KOPT-K1 (cell line): ENCODE data around the gene MS4A18.

Experiments used
- H3K27ac ChIP-seq: fragments of 200-600 bp; sonication (generic); 2 replicates; pipeline ENCODE4 v1.5.1; 2016; ENCODE audit warnings: antibody characterized with exemption, mild to moderate bottlenecking, low read depth, low read length; ENCODE audit not compliant: poor library complexity, severe bottlenecking
- H3K36me3 ChIP-seq: fragments of 200-600 bp; sonication (generic); 2 replicates; pipeline ENCODE4 v1.5.1; 2017; ENCODE audit warnings: antibody characterized with exemption, mild to moderate bottlenecking, low read length, moderate library complexity; ENCODE audit not compliant: insufficient read depth
- H3K9me3 ChIP-seq: fragments of 200-600 bp; sonication (generic); 2 replicates; pipeline ENCODE4 v1.5.1; 2017; ENCODE audit warnings: antibody characterized with exemption, low read length, mild to moderate bottlenecking; ENCODE audit not compliant: insufficient read depth, poor library complexity, severe bottlenecking

The MS4A18 gene

DNA sequence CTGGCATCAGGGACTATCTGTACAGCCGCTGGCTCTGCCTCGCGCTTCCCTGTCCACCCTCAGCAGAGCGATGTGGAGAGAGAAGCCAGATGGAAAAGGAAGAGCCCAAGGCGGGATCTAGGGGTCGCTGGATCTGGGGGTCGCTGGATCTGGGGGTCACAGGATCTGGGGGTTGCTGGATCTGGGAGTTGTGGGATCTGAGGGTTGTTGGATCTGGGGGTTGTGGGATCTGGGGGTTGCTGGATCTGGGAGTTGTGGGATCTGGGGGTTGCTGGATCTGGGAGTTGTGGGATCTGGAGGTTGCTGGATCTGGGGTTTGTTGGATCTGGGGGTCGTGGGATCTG, 58.6 kb downstream of the MS4A18 start:
- no peaks in the 10 kb centered on the region for H3K36me3 ChIP-seq
- no peak overlapping the region for H3K27ac ChIP-seq
- H3K9me3 ChIP-seq: peaks cover 6% of the 10 kb centered on the region

GRCh38 chr11:60783911-60784310, 59.4 kb downstream of the MS4A18 start:
- Histone ChIP-seq H3K9me3 (peaks cover 6% of the 10 kb centered on the region), H3K27ac (no peak overlapping the region), H3K36me3 (no peaks in the 10 kb centered on the region)

GRCh38 chr11:60785136-60785535, 60.6 kb downstream of the MS4A18 start, which contains the start of gene MS4A10:
TSS of gene MS4A10 (plus strand) at chr11:60785333. CDS start at chr11:60790336, 5,003 bp downstream.
- no peaks in the 10 kb centered on the region for H3K36me3 ChIP-seq

GRCh38 chr11:60785806-60786361, 61.4 kb downstream of the MS4A18 start:
- no peak overlapping the region for H3K27ac ChIP-seq
- no peaks in the 10 kb centered on the region for H3K36me3 ChIP-seq
- no peaks in the 10 kb centered on the region for H3K9me3 ChIP-seq

More at GRCh38 chr11:60785136-60785535, 60.6 kb downstream of the MS4A18 start, which contains the start of gene MS4A10:
- Histone ChIP-seq H3K9me3 (peaks cover 3% of the 10 kb centered on the region), H3K27ac (no peak within 1 kb of the TSS)

- H3K36me3 ChIP-seq: no peaks in the 10 kb centered on the region
- H3K9me3 ChIP-seq: peaks cover 9% of the 10 kb centered on the region
- H3K27ac ChIP-seq: no peak overlapping the region
These were observed 62.5 kb downstream of the MS4A18 start for GRCh38 chr11:60786811-60787567.

DNA sequence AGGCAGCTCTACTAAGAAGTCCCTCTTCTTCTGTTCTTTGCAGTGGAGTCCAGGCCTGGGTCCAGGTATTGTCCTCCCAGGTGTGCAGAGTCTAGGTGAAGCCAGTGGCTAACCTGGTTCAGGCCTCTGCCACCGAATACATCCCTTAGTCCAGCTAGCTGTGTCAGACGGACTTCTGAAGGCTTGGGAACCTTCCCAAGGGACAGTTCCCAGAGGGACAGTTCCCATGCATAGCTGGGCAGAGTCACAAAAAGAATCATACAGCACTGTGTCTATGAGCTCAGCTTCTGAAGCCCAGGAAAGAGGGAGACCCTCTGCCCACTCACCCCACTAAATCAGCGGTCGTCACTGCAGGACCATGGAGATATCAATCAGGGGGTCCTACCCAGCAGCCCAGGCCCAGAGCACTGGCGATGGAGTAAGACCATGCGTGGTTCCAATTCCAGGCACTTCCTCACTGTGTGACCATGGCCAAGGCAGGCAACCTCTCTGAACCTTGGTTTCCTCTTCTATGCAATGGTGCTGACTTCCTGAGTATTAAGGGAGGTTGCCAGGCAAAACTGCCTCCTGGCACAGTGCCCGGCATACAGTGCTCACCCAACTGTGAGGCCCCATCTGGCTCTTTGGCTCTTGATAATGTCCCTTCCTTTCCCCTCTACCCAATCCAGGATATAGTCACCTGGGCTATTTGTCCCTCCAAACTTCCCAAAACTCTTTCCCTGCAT, 64.0 kb downstream of the MS4A18 start:
- Histone ChIP-seq H3K27ac (no peak overlapping the region), H3K36me3 (no peaks in the 10 kb centered on the region), H3K9me3 (peaks cover 9% of the 10 kb centered on the region)

- H3K9me3 ChIP-seq: peaks cover 9% of the 10 kb centered on the region
- no peaks in the 10 kb centered on the region for H3K36me3 ChIP-seq
- no peak overlapping the region for H3K27ac ChIP-seq
These were observed 66.2 kb downstream of the MS4A18 start for GRCh38 chr11:60790726-60791125.

DNA sequence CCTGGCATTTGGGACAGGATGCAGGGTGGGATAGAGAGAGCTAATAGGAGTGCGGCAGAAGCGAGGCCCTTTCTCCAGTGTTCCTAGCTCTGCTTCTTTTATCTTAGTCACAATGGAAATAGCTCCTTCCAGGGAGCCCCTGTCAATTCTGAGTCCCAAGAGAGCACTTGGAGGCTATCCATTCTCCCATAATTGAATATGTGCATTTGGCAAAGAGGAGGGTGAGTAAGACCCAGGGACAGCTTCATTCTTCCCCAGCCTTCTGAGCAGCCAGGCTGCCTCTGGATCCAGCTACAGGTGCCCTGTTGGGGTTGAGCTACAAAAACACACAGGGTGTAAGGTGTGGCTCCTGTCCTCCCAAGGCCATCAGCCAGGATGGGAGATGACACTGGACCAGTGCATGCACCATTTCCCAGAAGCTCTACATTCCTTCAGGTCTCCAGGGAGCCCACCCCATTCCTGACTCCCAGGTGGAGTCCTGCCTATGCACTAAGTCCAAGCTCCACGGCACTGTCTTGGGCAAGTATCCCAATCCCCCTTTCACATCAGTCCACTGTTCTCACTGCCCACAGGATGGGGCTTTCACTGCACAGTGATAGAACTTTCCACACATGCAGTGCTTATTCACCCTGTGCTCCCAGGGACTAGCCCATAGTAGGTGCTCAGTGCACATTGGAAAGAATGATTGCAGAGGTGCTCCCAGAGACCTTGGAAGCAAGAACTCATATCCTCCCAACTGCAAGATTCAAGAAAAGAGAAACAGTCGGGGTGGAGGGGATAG, 66.8 kb downstream of the MS4A18 start:
- H3K36me3 ChIP-seq: no peaks in the 10 kb centered on the region
- H3K9me3 ChIP-seq: peaks cover 9% of the 10 kb centered on the region
- H3K27ac ChIP-seq: no peak overlapping the region

GRCh38 chr11:60792521-60792920, 68.0 kb downstream of the MS4A18 start:
- H3K9me3 ChIP-seq: peaks cover 9% of the 10 kb centered on the region
- no peak overlapping the region for H3K27ac ChIP-seq
- H3K36me3 ChIP-seq: no peaks in the 10 kb centered on the region
